ENCODE results near the gene TNS2. TPM values are rescaled to one million over a fixed set of nuclear protein-coding genes. Genes with fewer than 3 reads are reported as not detected.

TNS2 gene
- total and polyA plus RNA-seq, 2 of the 13 experiments (the other 11 are each of a cell fraction or from before 2014, with no cell fraction given), result 8.9 to 20.4 TPM

GRCh38 chr12:53061404-53062010 lies 11.6 kb downstream of the TNS2 start (continued):
- TF ChIP-seq ZNF670 (CRISPR knock-in tag; IDR thresholded peaks at IDR 0.05; ENCODE audit: borderline replicate concordance), result 0 out of 2 replicates have a peak, but pooled peaks have one; percentile 47
- 0 out of 2 replicates have a peak, but pooled peaks have one; percentile 55 for TF ChIP-seq KDM3A (CRISPR knock-in tag; IDR thresholded peaks at IDR 0.05; ENCODE audit: low read depth)
- 0 out of 2 replicates have a peak, but pooled peaks have one; percentile 22 for TF ChIP-seq ZNF800 (CRISPR knock-in tag; IDR thresholded peaks at IDR 0.05)
- TF ChIP-seq ZNF879 (CRISPR knock-in tag; IDR thresholded peaks at IDR 0.05), result no peak
- no peak for TF ChIP-seq RBAK (CRISPR knock-in tag; IDR thresholded peaks at IDR 0.05)
- TF ChIP-seq TFAP4 (IDR thresholded peaks at IDR 0.05; ENCODE audit: borderline replicate concordance, low read depth), result peak; percentile 92
- 0 out of 2 replicates have a peak, but pooled peaks have one; percentile 22 for TF ChIP-seq SKIL (CRISPR knock-in tag; IDR thresholded peaks at IDR 0.05; ENCODE audit: borderline replicate concordance)
- TF ChIP-seq ZBTB26 (CRISPR knock-in tag; IDR thresholded peaks at IDR 0.05; ENCODE audit: borderline replicate concordance), result peak; percentile 49; the same call in 1 of the 2 replicates
- TF ChIP-seq MEIS1 (CRISPR knock-in tag; IDR thresholded peaks at IDR 0.05; ENCODE audit: borderline replicate concordance), result peak; percentile 92; the same call in 1 of the 2 replicates
- TF ChIP-seq MAX (IDR thresholded peaks at IDR 0.05), result peak; percentile 59; the same call in 1 of the 2 replicates
- 0 out of 2 replicates have a peak, but pooled peaks have one; percentile 51 for TF ChIP-seq ZNF816 (CRISPR knock-in tag; IDR thresholded peaks at IDR 0.05; ENCODE audit: borderline replicate concordance)
- peak; percentile 86 for TF ChIP-seq HNF1B (CRISPR knock-in tag; IDR thresholded peaks at IDR 0.05)
- TF ChIP-seq AGO1 (IDR thresholded peaks at IDR 0.05; ENCODE audit: low read depth, low read length, poor library complexity, severe bottlenecking), result peak; percentile 58
- TF ChIP-seq ZNF761 (CRISPR knock-in tag; conservative IDR thresholded peaks at IDR 0.05), result no peak
- 0 out of 2 replicates have a peak, but pooled peaks have one; percentile 17 for TF ChIP-seq SIX4 (CRISPR knock-in tag; IDR thresholded peaks at IDR 0.05)
- TF ChIP-seq ELK4 (CRISPR knock-in tag; IDR thresholded peaks at IDR 0.05; ENCODE audit: borderline replicate concordance), result no peak
- TF ChIP-seq ZSCAN29 (CRISPR knock-in tag; conservative IDR thresholded peaks at IDR 0.05), result no peak
- TF ChIP-seq ZNF235 (CRISPR knock-in tag; IDR thresholded peaks at IDR 0.05; ENCODE audit: borderline replicate concordance), result no peak

All from HepG2 (cell line).